Testis (tissue), 2 donors: ENCODE measurements around the gene ANO7.

ENCODE experiments used
- CTCF ChIP-seq, 3 experiments: fragments of 450-650 bp in 2 of 3; fragments of 200-600 bp in 1 of 3; sonication (generic) in 1 of 3; IDR thresholded peaks; one replicate each; pipeline ENCODE4 v1.5.1; 2016 to 2019; ENCODE audit warnings: antibody characterized with exemption in 3 of 3, mild to moderate bottlenecking in 2 of 3, moderate library complexity in 1 of 3
- POLR2A ChIP-seq: fragments of 450-650 bp; IDR thresholded peaks from one replicate; pipeline ENCODE4 v1.6.1; 2017; ENCODE audit warnings: antibody characterized with exemption, mild to moderate bottlenecking, moderate library complexity

GRCh38 chr2:241148239-241148638 lies 40.2 kb upstream of the ANO7 start:
- TF ChIP-seq CTCF (IDR thresholded peaks at IDR 0.05) (no peak), POLR2A (no peak)
